ENCODE measurements around the gene GOLGA6L10.
"Not testable (repeated sequence)": the region's sequence is repeated elsewhere in the genome, so short reads cannot be mapped to it uniquely, and the experiment has no call there.

DNA sequence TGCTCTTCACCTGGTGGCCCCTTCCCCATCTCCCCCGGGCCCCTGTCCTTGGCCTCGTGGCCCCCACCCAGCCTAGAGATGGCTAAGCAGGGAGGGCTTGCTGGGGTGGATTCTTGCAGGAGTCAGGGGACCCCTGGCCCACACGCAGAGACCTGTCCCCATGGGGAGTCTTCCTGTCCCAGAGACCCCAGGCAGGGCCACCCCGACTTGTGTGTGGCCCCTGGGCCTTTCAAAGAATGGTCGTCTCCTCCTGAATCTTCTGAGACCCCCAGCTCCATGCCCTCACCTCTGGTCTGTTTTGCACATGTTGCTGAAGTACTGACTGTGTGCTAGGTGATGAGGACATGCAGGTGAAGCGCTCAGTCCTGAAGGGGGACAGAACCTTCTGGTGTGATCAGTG is 28.4 kb downstream of the GOLGA6L10 start:
- not testable (repeated sequence) for TF ChIP-seq POLR2A (IDR thresholded peaks at IDR 0.05; ENCODE audit: low read depth, low read length); POLR2AphosphoS5 (IDR thresholded peaks at IDR 0.05; ENCODE audit: low read depth, low read length); TAF1 (IDR thresholded peaks at IDR 0.05; ENCODE audit: borderline replicate concordance, low read depth, low read length)
